Cerebellar cortex (tissue), 1 donor: Measurements from ENCODE around the gene FOXP2.
"Not testable (repeated sequence)": the region's sequence is repeated elsewhere in the genome, so short reads cannot be mapped to it uniquely, and the experiment has no call there.

ENCODE experiments used
- DNase-seq: peaks from one replicate; pipeline ENCODE4 v3.0.0-alpha.2; 2015; ENCODE audit warnings: low spot score

FOXP2 gene

DNA sequence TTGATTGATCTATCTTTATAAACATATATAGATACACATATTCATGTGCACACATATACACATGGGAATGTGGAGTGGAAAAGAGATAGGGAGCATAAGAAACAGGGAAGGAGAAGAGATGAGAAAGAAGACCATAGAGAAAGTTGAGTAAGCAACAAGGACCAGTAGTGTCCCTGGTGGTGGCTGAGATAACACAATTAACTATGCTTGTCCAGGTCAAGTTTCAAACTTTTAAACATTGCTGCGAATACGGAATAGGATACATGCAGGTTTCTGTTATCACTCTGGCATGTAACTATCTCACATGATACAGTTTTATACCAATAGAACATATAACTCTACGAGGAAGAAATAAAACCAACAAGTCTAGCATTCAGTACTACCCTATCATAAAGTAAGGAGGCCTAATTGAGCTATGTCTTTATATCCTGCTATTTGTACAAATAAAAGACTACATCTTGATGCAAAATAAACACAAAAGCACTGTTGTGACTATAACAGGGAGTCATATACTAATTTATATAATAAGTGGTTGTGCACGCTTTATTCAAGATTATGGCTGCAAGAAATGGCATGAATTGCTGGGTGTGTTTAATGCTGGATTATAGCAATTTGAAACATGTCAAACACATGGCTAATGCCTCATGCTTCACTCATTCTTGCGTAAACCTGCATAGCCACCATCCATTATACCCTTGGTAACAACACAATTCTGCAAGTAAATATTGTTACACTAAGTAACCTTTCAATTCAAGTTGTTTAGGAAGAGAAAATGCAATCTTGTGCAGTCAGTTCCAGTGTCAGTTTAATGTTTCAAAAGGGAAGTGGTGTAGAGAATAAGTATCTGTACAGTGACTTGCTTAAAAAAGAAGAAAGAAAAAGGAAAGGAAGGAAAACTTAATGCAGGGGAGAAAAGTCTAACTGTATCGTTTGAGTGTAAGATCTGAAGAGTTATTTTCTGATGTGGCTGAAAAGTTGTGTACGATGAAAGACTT lies 8.2 kb downstream of the FOXP2 start:
- no peak for DNase-seq

DNA sequence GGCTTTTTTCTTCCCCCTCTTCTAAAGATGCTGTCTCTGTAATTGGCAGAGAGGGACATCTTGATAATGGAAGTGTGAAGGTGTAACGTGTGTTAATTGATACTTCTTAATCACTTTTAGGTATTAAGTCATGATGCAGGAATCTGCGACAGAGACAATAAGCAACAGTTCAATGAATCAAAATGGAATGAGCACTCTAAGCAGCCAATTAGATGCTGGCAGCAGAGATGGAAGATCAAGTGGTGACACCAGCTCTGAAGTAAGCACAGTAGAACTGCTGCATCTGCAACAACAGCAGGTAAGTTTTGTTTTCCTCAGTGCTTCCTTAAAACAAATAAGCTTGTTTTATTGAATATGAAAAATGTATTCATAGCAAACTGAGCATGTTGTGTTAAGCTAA lies 11.8 kb downstream of the FOXP2 start:
- DNase-seq = no peak

DNA sequence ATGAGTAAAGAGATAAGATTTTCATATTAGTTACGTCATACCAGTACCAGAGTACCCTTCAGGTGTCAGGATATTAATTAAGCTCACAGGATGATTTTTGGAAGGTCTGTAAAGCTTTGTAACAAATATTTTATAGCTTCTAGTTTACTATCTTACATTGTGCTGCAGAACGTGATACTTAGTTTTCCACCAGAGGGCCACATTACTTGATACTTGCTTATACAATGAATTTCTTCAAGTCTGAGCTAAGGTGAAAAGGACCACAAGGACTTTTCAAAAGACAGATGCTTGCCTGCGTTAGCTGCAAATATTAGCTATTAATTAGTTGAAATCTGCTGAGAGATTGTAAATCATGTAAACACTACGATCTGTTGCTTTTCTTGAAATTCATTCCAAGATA lies 12.2 kb downstream of the FOXP2 start:
- DNase-seq = no peak

DNA sequence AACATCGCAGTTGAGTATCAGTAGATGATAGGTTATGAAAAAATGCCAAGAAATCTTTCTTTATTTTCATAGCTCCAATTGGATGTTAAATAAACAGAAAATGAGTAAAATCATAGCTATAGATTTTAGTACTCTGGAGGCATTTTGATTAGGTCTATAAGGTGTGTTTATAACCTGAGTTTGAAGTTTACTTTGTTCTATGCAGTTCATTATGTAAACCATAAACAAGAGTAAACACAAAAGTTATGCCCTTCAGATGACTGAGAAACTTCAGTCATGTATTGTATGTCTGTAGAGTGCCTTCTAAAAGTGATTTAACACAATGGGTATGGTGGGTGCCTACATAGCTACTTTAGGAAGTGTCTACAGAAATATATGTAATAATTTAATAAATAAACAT lies 13.6 kb downstream of the FOXP2 start:
- no peak for DNase-seq

DNA sequence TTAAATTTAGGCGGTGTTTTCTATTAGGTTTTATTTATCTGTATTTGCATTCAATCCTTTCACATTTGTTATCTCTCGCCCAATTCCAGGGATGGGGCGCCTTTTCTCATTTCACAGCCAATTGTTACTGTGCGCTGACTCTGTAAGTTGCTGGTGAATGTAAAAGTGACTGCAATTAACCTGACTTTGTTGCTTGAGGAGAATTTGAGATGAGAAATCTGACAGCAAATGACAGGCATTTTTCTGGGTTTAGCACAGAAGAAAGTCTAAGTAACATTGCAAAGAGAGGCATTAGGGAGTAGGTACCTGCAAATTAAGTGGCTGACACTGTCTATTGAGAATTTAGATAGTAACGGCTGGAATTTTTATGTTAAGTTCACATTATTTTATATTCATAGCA lies 16.6 kb downstream of the FOXP2 start:
- DNase-seq = no peak

DNA sequence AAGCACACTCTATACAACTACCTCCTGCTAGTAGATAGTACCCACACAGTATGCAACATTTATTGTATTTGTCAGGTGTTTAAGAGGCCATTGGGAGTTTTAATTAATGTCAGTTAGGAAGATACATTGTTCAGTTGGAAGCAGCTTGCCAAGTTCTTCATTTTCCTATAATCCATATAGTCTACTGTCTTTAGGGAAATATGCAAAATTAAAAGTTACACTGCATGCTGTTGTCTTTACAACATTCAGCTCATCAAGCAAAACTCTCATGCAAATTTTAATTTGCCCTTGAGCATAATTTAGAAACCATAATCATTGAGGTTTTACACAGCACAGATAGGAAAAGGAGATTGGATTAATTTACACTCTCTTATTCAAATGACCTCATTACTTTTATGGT lies 17.4 kb downstream of the FOXP2 start:
- no peak for DNase-seq

DNA sequence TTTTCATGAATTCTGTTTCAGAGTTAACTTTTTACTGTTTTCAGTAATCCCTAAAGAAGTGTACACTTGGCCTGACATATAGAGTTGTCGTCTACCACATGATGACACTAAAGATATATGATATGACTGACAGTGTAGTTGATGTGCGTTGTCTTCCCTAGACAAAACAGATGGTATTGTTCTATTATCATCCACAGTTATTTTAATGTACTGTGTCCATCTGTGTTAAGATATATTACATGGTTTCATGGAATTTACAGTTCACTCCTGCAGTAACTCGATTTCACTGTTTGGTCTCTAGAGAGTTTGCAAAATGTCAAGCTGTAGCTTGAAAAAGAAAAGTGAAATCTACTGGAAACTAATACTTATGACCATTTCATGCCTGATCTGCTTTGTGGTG lies 18.1 kb downstream of the FOXP2 start:
- DNase-seq = no peak

DNA sequence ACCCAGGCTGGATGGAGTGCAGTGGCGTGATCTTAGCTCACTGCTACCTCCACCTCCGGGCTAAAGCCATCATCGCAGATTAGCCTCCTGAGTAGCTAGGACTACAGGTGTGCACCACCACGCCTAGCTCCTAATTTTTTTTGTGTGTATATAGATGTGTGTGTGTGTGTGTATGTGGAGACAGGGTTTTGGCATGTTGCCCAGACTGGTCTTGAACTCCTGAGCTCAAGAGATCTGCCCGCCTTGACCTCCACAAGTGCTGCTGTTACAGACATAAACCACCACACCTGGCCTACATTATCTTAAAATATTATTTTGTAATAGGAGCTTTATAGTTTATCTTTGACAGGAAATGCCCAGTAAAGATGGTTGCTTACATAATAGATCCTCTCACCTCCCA lies 25.0 kb downstream of the FOXP2 start:
- no peak for DNase-seq

DNA sequence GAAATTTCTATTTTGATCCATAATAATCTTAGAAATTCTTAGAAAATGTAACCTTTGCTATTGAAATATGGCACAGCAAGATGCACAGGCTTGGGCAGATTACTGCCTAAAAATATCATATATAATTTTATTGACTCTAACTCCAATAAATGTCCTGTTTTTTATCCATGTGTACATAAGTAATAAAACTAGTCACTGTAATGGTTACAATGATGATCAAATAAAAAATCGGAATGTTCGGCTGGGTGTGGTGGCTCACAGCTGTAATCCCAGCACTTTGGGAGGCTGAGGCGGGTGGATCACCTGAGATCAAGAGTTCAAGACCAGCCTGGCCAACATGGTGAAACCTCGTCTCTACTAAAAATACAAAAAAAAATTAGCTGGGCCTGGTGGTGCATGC lies 26.3 kb downstream of the FOXP2 start:
- DNase-seq = not testable (repeated sequence)

DNA sequence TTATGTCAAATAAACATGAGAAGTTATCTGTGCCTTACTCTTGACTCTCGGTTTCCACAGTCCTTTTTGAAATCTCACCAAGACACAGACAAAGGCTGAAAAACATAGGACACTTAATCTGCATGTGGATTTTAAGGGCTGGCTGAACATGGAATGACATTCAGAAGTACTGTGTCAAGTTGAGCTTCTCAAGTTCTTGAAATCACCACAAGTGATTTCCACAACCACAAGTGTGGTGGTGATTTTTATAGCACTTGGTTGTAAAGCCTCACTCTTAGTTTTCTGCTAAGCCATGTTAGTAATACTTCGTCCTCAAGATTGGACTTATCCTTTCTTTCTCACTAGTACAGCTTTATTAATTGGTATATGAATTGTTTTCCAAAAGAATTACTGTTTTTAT lies 29.6 kb downstream of the FOXP2 start:
- no peak for DNase-seq

DNA sequence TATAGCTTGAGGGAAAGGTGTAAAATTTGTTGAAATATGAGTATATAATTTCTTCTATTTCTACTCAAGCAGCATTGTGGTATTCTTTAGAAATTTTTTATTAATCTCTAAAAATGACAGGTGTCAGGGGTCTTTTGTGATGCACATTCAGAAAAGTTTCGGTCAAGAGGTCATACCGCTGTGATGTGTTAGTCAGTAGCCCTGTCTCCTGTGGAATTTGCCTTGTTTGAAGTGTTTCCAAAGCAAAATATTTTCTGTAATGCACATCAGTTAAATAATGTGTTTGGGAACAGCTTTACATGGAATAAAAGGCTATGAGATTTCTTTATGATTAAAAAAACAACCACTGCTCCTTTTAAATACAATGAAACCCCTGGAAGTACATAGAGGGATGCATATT lies 35.8 kb downstream of the FOXP2 start:
- no peak for DNase-seq

DNA sequence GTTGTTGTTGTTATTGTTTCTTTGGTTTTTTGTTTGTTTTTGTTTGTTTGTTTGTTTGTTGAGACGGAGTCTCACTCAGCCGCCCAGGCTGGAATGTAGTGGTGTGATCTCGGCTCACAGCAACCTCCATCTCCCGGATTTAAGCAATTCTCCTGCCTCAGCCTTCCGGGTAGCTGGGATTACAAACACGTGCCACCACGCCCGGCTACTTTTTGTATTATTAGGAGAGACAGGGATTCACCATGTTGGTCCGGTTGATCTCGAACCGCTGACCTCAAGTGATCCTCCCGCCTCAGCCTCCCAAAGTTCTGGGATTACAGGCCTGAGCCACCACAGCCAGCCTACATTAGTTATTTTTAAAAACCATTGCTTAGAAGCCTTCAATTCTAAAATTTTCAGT lies 45.0 kb downstream of the FOXP2 start:
- no peak for DNase-seq

DNA sequence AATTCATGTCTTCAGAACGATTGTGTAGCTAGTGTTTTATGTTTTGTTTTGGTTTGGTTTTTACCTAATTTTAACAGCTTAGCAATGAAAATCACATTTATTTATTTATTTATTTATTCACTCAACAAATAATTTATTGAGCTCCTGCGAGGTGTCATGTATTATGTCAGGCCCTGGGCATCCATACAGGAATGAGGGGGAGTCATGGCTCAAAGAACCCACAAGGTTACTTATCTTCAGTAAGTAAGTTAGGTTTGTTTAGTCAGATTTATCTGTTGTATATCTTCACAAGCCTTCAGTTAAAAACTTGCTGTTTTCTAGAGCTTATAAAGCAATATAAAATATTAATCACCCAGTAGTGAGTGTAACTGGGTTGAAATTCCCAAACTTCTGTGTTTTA lies 45.4 kb downstream of the FOXP2 start:
- DNase-seq = no peak

DNA sequence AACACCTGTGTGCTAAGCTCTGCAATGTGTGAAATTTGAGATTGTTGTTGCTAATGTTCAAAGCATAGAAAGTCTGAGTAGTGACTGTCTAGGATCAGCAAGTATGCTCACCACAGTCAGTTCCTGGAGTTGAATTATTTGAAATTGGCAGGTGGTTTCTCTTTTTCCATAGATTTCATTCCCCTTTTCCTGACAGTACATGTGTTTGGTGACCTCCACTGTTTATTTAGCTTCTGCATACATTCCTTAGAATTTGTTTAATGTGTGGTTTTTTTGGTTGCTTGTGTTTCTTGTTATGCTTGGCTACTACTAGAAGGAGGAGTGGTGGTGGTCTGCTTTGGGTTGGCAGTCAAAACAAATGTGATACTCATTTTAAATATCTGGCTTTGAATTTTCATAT lies 52.3 kb downstream of the FOXP2 start:
- DNase-seq = no peak

DNA sequence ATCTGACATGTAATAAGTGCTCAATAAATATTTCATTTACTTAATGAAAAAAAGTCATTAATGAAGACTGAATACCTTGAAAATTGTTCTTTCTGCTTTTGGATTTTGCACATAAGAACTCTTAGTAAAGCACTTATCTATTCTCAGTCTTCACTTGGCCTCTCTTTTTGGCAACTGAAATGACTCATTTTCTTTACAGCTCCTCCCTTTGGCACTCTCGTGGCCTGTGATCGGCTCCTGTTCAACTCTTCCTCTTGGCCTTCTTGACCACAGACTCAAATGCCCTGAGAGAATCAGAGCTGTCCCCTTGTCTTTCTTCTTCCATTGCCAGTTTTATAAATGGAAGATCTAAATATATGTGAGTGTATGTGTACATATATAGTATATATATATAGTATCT lies 54.2 kb downstream of the FOXP2 start:
- DNase-seq = no peak

DNA sequence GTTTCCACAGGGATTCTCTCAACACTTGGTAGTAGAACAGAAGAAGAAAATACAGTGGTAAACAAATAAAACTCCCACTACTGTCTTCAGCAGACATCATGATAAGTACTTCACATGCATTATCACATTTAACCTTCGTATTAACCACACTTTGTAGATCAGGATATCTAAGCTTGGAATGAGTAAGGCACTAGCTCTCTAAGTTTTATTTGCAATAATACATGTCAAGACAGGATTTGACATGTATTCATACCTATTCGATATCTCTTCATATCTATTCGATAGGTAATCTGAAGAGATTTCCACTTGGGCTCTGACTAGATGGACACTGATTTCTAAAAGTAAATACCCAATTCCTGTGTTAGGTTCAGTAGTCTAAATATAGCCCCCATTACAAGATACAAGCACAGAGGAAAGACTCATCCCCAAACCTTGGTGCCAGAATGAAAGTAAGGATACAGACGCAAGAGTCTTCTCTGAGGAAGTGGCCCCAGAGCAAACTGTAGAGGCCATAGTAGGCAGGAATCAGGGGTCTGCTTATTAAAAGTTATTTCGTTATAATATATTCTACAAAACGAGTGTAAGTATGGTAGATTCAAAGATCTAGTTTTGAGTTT lies 58.4 kb downstream of the FOXP2 start:
- DNase-seq = no peak

DNA sequence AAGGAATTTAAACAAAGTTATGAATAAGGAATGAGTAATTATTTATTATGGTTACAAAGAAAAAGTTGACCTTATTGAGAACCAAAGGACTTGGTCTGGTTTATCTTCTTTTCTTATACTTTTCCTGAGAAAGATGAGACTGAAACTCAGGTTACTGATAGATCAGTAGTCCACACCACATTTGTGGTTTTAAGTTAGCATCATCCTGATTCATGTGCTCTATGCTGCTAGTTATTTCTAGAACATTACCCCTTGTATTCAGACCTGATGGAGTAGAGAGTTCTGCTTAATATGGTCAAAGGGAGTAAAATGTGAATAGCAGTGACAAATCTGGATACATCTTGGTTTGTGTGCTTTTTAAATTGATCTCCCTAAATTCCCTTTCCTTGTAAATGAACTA lies 63.8 kb downstream of the FOXP2 start:
- no peak for DNase-seq

DNA sequence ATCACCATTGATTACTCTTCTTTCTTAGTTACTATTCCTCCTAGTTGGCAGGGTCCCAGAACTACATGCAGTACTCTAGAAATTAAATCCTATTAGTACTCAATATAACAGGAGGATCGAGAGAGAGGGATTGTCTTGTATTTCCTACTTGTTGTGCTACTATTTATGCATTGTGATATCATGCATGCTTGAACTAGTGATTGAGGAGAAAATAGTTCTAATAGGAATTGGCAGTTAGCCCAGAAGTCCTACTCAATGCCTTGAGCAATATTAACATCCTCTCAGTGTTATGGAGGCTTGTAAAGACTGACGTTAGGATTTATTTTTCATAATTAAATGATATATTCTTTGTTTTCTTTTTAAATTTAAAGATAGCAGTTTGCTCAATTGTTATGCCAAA lies 67.4 kb downstream of the FOXP2 start:
- DNase-seq = no peak

DNA sequence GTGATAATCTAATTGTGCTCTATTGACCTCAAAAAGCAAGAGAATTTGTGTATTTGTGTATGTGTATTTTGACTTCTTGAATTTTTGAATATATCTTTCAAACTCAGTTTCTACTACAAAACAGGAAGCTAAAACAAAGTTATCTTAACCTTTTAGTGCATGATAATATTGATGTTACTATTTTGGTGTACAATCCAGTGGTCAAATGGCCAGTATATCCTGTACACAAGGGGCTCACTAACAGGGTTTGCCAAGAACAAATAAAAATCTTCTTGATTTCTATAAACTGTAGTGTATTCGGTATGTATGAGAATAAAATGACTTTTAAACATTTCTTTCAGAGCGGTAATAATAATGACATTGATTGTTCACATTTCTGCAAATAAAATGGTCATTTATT lies 69.6 kb downstream of the FOXP2 start:
- no peak for DNase-seq

DNA sequence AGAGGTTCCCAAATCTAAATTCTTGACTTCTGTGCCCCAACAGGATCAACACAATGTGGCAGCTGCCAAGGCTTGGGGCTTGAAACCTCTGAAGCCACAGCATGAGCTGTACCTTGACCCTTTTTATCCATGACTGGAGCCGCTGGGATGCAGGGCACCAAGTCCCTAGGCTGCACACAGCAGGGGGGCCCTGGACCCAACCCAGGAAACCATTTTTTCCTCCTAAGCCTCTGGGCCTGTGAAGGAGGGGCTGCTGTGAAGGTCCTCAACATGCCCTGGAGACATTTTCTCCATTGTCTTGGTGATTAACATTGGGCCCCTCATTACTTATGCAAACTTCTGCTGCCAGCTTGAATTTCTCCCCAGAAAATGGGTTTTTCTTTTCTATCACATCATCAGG lies 72.6 kb downstream of the FOXP2 start:
- no peak for DNase-seq

DNA sequence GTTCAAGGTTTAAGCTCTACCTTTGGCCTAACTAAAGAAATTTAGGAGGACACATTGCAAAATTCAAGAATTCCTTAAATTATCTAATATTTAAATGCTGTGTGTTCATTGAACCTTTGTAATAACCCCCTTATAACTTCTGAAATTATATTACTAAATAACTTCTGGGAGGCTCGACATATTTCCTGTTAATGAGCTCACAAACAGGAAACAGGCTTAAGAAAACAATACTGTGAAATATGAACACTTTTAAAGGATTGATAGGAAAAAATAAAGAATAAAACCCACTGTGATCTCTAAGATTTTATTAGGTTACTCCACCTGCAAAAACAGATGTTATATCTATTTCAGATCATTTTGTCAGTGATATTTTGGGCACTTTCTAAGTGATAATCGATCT lies 74.1 kb downstream of the FOXP2 start:
- DNase-seq = no peak

DNA sequence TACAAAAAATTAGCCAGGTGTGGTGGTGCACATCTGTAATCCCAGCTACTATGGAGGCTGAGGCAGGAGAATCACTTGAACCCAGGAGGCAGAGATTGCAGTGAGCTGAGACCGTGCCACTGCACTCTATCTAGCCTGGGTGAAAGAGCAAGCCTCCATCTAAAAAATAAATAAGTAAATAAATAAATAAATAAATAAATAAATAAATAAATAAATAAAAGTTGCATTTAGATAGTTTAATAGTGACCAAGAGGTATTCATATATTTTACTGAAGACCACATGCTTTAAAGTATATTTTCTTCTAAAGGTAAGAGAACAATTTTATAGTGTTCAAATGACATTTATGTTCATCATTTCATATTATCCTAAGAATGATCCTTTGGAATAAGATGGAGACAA lies 82.9 kb downstream of the FOXP2 start:
- DNase-seq = not testable (repeated sequence)

DNA sequence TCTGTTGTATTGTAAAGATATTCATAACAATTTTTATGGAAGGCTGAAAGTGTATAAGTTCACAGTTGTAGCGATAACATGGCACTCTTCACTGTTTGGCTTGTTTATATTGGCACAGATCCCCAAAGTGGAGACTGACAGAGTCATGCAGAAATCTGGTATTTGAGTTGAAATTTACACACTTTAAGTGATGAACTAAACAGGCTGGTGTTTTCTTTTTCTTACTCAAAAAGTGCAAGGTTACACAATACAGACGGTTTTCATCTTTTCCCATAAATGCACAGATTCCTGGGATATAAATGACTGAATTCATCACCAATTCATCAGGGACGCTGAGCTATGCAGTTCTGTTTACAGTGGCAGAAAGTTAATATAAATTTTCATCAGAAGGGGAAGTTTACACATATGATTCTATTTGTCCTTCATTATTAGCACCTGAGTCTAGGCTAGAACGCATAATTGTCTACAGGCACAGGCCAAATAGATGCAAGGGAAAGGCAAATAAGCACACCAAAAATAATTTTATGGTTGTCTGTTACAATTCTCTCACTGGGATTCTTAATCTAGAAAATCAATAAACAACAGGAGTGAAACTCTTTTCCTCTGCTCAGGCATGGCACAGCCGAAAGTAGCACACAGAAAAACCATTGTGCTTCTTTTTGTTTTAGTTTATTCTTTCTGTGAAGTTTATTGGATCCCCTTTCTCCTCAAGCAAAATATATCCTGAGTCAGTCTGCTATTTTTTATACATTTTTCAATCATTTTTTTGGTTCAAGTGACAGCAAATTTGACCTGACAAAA lies 88.0 kb downstream of the FOXP2 start:
- no peak for DNase-seq
